ENCODE data around the gene GSK3B.
"Not testable (repeated sequence)": the region's sequence is repeated elsewhere in the genome, so short reads cannot be mapped to it uniquely, and the experiment has no call there.

GSK3B gene

DNA sequence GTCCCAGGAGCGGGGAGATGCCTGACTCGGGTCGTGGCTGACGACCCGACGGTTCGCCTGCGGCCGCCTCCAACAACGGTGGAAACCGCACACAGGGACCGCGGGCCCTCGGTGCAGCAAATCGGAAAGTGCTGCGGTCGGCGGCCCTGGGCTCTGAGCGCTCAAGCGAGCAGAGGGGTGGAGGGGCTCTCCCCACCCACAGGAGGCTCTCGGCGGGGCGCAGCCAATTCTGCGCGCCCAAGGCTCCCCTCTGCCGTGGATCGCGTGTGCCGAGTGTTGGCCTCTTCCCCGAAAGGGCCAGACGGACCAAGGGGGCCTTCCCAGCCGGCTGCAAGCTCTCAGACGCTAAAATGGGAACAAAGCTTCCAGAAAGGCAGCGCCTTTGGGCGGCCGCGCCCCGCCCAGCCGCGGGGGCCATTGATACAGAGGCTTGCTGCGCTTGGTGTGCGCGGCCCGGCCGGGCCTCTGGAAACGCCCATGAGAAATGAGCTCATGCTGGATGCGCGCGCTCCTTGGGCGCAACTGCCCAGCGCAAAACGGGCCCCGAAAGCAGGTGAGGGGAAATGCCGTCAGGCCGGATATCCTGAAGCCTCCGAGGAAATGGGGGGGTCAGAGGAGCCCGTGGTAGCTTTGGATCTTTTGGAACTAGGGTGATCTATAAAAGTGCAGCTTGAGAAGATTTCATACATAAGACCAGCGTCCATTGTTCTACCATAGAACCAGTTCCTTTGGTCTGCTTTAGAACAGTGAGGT is 1.2 kb upstream of the GSK3B start:
- peak; percentile 68 for DNase-seq

DNA sequence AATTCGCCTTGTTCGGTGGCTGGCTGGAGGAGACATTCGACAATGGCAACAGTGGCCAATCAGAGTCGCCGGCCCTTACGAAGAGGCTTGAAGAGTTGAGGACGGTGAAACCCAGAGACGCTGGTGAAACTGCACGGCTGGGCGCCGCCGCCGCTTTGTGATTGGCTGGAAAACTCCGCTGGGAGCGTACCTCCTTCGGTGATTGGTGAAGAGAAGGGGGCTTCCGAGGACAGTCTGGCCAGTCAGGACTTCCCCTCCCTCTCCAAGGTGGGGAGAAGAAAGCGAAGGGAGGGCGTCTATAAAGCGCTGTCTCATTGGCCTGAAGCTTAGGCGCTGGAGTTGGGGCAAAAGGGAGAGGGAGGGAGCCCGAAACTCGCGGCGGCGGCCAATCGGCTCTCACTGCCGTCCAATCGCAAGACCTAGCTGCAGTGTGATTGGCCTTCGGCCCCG is 554 bp upstream of the GSK3B start:
- DNase-seq: peak; percentile 97

DNA sequence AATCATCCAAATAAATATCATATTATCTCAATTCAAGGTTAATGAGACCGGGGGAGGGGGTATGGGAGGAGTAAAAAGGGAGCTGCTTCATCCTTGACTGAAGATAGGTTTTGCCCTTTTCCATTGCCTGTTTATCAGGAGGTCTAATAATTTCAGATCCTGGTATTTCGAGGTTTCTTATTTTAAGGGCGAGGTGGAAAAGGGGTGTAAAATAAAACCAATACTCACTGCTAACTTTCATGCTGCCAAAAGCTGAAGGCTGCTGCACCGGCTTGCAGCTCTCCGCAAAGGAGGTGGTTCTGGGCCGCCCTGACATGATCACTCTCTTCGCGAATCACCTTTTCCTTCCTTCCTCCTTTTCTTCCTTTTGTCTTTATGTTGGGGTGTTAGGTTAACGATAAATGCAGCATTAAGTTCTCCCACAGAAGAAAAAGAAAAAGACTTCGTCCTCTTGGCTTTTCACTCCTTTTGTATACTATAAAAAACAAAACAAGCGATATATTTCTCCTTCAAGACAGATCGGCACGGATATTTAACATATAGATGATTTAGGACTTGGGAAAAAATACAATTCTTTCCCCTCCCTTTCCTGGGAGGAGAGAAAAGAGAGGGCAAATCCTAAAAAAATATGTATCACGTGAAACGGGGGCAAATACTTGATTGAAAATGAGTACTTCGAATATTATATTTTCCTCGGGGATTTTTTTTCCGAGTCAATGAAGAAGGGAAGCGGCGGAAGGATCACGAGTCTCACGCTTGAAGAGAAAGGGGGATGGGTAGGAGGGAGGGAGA is 932 bp downstream of the GSK3B start:
- DNase-seq: no peak

DNA sequence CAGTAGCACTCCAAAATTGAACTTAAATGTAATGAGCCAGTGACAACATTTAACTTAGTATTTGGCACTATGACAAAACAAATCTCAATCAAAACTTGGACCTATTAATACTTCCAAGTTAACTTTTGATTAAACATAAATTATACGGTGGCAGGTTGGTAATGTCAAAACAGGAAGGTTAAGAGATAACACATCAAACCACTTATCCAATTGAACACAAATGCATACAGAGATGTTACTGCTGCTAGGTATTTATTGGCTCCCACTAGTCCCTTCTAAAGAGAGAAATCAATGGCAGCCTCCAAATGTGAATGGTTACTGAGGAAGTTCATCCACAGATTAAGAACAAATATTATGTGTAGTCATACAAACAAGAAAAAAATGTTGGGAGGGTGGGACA is 1.8 kb downstream of the GSK3B start:
- DNase-seq: no peak

DNA sequence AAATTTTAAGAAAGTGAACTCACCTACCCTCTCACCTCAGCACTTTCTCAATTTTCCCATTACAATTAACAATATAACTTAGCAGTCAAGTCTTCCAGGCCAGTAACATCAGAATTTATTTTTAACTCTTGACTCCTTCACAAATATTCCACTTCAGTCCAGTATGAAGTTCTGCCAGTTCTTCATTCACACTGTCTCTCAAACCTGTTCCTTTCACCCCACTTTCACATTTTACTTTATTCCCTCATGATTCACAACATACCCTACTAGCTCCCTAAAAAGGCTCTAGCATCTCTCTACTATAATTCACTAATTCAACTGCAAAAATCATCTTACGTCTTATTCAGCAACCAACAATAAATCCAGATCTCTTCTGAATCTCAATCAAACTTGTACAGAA is 3.8 kb downstream of the GSK3B start:
- DNase-seq: no peak

DNA sequence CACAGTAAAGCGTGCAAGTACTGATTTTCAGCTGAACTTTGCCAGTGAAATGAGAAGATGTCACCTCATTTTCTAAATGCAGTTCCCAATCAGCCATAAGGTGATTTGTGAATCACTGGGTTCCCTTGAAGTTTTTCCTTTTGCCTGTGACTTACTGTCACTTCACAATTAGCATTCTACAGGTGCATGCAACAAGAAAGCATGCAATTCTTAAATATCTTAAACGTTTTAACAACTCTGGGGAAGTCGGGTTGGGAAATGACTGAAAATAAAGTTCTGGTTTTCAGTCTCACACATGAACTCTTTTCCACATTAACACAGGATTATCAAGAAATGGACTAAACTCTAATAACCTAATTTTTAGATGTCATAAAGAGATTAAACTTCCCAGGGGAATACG is 5.2 kb downstream of the GSK3B start:
- no peak for DNase-seq

DNA sequence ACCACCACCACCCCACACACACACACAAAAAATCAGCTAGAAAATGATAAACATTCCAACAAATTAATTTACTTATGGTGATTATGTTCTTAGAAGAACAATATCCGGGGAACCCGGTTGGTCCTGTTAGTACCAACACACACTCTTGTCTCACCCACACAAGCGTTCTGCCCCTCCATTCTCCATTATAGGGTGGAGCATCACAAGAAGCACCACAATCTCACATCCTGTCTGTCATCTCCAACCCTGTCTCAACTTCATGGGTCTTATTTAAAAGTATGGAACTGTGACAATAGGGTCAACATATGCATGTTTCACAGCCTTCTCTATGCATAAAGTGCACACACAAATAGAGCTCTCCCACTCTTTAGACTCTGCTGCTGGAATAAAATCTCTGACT is 5.6 kb downstream of the GSK3B start:
- no peak for DNase-seq

DNA sequence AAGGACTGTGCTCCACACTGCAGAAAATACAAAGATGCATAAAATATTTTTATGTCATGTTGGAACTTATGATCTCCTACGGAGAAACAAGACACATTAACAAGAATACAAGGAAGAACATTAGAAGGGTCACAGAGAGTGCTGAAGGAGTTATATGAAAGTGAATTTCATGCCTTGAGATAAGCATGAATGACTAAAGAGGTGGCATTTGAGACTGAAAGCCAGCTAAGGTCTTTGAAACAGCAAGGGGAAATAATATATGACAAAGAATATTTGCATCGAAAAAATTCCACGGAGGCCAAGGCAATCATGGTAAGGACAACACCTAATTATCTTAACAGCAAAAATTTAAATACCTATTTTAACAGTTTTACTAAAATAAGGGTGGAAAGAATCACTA is 12.5 kb downstream of the GSK3B start:
- DNase-seq: no peak

DNA sequence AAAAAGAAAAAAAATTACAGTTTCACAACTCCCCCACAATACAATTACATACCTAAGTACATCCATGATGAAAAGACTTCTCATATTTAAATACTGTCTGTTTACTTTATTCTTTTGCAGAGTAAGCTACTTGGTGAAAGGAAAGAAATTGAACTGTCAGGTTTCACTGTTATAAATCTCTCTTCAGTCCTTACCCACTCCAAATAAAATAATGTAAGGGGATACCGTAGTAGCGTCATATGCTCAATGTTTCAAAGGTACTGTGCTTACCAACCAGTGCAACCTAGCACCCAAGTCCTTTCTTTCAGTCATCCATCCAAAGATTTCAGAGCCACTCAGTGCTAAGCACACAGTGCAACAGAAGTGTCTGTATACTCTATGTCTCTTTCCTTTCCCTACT is 13.4 kb downstream of the GSK3B start:
- DNase-seq: no peak

DNA sequence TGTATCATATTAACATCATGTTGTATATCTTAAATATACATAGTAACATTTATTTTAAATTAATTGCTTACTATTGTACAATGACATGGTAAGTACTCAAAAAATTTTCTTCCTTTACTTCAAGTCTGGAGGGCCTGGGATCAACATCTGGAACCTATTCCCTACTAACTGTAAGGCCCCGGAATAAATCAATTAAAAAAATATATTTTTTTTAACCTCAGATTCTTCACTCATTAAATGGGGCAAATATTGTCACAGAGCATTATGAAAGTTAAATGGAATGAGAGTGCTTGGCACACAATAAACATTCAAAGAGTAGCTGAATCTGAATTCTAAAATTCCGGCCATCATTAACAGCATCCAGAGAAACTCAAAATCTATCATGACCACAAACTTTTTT is 16.5 kb downstream of the GSK3B start:
- DNase-seq: no peak

DNA sequence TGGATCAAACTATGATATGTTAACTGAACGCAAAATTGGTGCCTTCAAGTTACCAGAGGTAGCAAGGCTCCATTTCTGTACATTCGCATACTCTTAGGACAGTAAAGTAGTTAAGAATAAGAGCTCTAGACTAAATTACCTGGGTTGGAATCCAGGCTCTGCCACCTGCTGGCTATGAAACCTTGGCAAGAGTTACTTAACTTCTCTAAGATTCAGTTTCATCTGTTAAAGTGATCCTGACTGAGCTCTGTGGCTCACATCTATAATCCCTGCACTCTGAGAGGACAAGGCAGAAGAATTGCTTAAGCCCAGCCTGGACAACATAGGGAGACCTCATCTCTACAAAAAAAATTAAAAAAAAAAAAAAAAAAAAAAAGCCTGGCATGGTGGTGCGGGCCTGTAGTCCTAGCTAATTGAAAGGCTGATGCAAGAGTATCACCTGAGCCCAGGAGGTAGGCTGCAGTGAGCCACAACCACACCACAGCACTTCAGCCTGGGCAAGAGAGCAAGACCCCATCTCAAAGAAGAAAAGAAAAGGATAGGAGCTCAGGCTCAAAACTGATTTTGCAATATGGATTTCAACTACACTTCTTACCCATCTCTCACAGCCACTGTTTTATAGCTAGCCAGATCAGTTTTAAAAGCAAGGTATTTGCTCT is 21.3 kb downstream of the GSK3B start:
- DNase-seq: no peak

DNA sequence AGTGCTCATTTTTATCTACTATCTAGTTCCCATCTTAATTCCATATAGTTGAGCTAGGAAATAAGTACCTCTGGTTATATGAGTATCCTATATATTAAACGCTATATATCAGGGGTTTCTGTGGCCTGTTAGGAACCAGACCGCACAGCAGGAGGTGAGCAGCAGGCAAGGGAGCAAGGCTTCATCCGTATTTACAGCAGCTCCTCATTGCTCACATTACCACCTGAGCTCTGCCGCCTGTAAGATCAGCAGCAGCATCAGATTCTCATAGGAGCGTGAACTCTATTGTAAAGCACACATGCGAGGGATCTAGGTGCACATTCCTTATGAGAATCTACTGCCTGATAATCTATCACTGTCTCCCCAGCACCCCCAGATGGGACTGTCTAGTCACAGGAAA is 23.0 kb downstream of the GSK3B start:
- no peak for DNase-seq

DNA sequence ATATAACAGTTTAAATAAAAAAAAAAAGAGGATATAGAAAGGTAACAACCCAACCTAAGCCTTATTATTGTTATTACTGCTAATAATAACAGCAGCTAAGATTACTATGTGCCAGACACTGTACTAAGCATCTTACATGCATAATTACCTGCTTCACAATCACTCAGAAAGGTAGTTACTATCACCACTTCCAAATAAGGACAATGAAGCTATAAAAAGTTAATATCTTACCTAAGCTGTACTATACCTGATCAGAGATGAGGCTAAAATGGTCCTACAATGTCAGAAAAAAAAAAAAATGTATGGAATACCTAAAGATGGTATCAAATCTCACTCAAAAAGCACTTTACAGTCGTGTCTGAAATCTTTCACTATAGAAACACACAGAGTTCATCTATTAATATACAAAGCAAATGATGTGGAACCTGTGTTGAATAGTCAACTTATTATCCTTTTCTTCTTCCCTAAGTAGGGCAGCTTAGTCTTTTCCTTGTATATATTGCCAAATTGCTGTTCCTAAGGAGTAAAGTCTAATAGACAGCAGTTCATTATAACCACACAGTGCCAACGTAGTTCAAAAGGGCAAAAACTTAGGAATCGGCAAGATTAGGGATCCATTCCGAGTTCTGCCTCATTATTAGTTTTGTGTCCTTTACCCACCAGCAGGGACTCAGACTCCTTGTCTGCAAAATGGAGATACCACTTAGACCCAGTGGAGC is 23.8 kb downstream of the GSK3B start:
- DNase-seq: no peak

DNA sequence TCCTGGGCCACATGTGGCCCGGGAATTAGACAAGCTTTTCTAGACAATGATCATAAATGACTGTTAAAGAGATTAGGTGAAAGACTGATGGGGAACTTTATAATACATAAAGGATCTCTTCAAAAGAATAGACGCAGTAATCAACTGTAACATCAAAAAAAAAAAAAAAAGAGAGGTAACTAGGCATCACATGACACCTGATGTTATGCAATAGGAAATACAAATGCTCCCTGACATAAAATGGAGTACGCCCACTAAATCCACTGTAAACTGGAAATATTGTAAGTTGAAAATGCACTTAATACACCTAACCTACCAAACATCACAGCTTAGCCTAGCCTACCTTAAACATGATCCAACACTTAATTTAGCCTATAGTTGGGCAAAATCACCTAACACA is 27.2 kb downstream of the GSK3B start:
- DNase-seq: no peak

DNA sequence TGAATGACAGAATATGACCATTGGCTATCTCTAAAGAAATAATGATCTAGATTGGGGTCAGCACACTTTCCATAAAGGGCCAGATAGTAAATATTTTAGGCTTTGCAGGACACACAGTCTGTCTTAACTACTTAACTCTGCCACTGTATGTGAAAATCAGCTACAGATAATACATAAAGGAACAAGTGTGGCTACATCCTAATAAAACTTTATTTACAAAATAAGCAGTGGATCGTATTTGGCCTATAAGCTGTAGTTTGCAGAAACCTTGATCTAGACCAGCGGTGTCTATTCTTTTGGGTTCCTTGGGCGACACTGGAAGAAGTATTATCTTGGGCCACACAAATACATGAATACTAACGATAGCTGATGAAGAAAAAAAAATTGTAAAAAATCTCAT is 27.6 kb downstream of the GSK3B start:
- DNase-seq: no peak

DNA sequence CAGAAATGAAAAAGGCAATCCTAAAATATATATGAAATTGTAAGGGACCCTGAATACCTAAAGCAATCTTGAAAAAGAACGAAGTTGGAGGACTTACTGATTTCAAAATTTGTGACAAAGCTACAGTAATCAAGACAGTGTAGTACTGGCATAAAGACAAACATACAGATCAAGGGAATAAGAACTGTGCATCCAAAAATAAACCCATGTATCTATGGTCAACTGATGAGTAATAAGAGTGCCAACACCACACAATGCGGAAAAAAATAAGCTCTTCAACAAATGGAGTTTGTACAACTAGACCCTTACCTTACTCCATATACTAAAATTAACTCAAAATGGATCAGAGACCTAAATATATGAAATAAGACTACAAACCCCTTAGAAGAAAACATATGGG is 29.6 kb downstream of the GSK3B start:
- no peak for DNase-seq

DNA sequence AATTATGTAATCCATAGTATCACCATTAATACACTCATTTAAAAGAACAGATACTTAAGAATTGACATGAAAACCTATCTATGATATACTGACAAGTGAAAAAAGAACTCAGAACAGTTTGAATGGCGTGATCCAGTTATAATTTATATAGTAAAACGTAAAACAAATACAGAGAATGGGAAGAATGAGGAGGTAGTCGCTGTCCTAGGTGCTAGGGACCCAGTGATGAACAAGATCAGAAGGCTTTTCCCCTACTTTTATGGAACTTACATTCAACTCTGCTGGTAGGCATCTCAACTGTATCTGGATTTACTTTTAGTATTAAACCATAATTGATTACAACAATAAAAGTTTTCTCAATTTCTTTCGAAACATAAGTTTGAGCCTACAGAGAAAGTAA is 31.8 kb downstream of the GSK3B start:
- DNase-seq: no peak

DNA sequence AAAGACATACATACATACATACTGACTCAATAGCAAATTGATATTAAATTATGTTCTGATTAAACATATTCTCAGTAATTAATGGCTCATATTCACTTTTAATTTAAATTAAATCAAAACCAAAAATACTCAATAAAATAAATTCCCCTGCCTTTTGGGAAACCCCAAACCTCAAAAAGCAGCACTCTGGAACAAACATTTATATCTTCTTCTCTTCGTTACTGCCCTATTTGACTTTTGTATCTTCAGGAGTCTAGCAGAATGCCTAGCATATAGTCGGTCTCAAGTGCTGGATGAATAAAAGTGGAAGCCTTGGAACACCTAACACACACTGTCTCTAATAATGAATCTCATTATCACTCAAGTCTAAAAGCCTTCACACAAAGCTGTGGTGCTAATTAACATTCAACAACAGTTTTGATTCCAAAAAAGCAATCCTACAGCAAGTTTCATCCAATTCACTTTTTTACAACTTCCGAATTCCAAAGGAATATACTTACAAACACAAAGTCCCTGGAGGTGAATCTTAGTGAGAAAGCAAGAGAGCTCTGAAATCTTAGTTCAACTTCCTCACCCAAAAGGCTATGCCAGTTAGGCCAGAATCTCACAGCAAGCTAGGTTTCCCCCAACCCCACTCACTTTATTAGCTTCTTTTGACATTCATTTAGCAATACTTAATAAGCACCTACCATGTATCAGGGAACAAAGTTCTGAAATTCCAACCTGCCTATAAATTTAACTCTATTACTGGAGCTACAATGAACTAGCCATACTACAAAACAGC is 35.0 kb downstream of the GSK3B start:
- DNase-seq: no peak

DNA sequence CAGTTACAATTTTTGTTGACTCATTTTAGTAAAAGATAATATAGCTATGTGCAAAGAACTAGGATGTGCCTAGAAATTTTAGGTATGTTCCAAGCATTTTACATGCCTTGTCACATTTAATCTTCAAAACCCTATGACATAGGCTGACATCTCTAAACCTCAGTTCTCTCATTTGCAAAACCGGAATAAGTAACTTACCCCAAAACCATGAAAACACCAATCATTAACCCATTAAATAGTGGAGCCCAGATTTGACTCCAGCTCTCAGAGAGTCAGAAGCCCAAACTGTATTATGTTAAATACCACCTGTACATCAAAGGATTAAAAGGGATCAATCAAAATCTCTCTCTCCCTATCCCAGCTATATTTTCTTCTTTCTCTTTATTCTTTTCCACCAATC is 36.6 kb downstream of the GSK3B start:
- DNase-seq: no peak

DNA sequence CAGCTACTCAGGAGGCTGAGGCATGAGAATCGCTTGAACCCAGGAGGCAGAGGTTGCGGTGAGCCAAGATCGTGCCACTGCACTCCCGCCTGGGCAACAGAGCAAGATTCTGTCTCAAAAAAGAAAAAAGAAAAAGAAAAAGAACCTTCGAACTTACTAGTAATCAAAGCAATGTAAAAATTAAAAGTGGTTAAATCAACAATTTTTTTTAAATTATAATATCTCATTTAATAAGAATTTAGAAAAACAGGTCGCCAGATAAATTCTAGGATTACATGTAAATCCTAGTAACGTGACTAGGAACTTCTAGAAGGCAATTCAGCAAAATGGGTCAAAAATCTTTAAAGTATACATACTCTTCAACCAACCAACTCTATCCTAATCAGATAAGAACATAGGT is 37.2 kb downstream of the GSK3B start:
- DNase-seq: no peak

DNA sequence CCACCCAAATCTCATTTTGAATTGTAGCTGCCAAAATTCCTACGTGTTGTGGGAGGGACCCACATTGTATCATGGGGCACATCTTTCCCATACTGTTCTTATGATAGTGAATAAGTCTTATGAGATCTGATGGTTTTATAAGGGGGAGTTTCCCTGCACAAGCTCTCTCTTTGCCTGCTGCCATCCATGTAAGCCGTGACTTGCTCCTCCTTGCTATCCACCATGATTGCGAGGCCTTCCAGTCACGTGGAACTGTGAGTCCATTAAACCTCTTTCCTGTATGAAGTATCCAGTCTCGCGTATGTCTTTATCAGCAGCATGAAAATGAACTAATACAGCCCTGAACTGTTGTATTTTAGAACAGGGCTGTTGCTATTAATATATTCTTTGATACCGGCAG is 40.6 kb downstream of the GSK3B start:
- DNase-seq: not testable (repeated sequence)

DNA sequence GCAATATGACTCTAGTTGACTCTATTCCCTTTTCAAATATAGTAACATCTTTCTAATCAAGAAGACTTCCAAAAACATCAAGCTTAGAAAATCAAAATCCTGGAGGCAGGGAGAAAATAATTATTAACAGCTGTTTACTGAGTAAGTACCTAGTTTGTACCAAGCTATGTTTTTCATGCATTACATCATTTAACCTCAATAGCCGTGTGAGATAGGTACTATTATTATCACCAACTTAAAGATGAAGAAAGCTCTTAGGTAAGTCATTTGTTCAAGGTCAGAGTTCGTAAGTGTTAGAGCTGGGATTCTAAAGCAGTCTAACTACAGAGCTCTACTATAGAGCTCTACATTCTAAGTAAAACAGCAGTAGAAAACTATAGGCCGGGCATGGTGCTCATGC is 41.6 kb downstream of the GSK3B start:
- DNase-seq: no peak

DNA sequence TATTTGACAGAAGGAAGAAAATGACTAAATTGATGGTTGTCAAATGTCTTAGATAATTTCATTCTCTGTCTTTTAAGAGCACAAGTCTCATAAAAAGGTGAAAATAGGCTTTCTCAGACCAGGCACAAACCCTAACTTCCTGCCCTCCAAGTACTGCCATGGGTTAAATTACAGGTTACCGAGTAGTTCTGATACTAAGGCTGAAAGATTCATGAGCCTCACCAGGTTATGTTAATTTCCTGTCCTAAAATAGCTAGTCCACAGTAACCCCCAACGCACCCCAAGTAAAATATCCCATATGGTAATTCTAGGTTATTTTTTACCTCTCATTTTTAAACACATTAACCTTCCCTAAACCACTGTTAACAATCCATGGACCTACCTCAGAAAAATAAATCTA is 42.0 kb downstream of the GSK3B start:
- no peak for DNase-seq

Data from SIG-M5 (cell line).